Stimulated activated CD8-positive, alpha-beta memory T cell treated with anti-CD3 and anti-CD28 coated beads, Interleukin-12 subunit alpha, Interleukin-12 subunit beta, amount 100 ng/mL, for 4 hours (primary cell): ENCODE measurements around the gene ATF1.
"Not testable (repeated sequence)": the region's sequence is repeated elsewhere in the genome, so short reads cannot be mapped to it uniquely, and the experiment has no call there.

Experiments
- DNase-seq: peaks from one replicate; pipeline ENCODE4 v3.0.0-alpha.2; 2020; ENCODE audit warnings: low read depth

The ATF1 gene

DNA sequence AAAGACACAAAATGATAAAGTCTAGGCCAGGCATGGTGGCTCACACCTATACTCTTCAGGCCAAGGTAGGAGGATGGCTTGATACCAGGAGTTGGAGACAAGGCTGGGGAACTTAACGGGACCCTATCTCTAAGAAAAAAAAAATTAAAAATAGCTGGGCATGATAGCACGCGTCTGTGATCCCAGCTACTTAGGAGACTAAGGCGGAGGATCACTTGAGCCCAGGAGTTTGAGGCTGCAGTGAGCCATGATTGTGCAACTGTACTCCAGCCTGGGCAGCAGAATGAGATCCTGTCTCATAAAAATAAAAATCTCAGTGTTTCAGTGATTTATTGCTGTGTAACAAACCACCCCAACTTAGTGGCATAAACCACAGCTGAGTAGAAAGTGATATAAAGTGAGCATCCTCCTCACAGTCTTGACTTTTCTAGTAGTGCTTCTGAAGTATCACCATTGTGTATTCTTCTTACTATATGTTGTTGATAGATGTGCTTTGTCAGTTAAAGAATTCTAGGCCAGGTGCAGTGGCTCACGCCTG is 10.6 kb upstream of the ATF1 start:
- DNase-seq: no peak

DNA sequence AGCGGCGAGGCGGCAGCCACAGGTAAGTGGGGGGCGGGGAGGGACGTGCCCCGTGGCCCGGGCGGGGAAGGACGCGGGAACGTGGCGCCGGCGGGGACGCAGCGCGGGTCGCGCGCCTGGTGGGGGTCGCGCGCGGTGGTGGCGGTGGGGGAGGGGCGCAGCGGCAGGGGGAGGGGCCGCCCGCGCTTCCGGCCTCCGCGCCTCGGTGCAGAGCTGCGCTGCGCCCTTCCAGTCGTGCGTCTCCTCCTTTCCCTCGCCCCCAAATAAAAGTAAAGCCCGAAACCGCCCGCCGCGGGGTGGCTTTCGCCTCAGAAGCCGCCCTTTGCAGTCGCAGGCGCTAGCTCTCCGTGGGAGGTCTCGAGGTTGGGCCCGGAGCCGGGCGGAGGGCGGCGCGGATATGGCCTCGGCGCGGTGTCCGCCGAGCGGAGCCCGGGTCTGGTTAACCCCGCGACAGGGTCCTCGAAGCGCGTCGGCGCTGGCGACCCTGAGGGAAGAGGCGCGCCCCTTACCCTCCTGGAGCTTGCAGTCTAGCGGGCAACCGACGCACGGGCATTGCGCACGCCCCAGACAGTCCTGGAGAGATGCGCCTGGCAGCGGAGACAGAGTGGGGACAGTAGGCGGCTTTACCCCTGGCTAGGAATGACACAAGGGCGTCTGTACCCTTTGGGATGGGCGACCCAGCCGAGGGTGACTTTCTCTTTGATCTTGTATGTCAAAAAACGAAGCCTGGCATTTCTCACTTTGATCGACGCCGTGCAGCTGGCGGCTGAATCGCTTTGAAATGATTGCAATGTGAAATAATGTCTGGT is 589 bp downstream of the ATF1 start:
- peak; percentile 71 for DNase-seq

DNA sequence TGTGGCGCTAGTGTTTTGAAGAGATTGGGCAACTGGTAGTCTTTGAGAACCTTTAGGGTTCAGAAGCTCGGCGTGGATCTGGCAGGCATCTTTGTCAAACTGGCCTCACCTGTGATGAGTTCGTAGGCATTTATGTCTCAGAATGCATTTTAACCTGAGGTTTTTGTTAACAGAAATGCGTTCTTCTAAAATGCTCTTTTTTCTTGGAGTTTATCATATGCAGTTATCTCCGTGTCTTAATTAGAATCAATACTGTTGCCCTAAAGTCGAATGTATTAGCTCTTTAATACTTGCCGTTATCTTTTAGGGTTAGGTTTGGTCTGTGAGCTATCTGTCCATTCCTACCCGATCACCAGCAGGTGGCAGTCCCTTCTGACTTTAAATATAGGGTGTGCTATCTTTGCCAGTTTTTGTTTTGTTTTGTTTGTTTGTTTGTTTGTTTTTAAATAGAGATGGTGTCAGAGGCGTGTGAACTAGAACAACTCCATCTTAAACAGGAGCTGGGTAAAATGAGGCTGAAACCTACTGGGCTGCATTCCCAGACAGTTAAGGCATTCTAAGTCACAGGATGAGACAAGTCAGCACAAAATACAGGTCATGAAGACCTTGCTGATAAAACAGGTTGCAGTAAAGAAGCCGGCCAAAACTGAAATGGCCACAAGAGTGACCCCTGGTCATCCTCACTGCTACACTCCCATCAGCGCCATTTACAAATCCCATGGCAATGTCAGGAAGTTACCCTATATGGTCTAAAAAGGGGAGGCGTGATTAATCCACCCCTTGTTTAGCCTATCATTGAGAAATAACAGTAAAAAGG is 1.4 kb downstream of the ATF1 start:
- no peak for DNase-seq

DNA sequence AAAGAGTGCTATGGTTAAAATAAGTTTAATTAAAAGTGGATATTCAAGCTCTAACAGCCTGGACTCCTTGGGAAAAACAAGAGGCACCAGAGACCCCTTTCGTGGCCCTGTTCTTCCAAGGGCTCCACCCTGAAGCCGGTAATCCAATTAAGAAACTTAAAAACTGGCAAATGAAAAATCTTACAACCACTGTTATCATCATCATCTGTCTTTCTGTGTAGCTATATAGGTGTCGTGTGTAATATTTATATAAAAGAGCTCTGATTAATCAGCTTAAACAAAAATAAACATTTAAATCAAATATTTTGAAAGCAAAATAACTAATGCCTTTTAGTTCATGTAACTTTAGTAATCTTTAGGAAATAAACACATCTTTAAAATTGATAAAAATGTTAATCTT is 4.5 kb downstream of the ATF1 start:
- DNase-seq: no peak

DNA sequence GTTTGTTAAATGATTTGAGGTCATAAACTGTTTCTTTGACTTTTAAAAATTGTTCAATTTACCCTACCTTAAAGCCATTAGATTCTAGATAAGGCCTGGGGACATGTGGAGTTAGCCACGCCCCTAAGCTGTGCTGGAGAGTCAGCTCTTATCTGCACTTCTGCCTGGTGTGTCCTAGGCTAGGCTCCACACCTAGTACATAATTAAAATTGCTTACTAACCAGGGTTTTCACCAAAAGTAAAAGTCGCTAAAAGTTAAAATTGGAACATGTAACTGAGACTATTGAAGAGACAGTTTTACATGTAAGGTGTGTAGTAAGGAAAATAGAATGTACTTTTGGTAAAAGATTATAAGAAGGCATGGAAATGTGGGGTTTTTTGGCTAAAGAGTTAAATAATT is 4.9 kb downstream of the ATF1 start:
- DNase-seq: not testable (repeated sequence)

DNA sequence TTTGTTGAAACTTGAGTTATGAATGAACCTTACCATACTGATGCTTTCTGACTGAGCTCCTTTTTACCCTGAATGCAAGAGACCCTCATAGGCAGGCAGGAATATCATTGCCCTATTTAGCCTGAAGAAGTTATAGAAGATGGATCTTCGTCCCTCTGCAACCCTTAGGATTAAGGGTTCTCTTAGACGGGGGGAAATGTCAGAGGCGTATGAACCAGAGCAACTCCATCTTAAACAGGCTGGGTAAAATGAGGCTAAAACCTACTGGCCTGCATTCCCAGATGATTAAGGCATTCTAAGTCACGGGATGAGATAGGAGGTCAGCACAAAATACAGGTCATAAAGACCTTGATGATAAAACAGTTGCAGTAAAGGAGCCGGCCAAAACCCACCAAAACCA is 7.5 kb downstream of the ATF1 start:
- no peak for DNase-seq

DNA sequence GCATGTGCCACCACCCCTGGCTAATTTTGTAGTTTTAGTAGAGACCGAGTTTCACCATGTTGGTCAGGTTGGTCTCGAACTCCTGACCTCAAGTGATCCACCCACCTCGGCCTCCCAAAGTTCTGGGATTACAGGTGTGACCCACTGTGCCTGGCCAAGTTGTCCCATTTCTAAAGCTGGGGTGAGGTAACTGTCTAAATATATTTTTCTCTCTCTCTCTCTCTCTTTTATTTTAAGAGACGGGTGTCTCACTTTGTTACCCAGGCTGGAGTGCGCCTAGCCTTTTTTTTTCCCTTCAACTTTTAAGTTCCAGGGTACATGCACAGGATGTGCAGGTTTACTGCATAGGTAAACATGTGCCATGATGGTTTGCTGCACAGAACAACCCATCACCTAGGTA is 8.6 kb downstream of the ATF1 start:
- DNase-seq: no peak

DNA sequence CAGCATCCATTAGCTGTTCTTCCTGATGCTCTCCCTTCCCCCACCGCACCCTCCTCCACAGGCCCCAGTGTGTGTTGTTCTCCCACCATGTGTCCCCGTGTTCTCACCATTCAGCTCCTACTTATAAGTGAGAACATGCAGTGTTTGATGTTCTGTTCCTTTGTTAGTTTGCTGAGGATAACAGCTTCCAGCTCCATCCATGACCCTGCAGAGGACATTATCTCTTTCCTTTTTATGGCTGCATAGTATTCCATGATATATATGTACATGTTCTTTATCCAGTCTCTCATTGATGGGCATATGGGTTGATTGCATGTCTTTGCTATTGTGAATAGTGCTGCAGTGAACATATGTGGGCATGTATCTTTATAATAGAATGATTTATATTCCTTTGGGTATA is 9.0 kb downstream of the ATF1 start:
- DNase-seq: no peak

DNA sequence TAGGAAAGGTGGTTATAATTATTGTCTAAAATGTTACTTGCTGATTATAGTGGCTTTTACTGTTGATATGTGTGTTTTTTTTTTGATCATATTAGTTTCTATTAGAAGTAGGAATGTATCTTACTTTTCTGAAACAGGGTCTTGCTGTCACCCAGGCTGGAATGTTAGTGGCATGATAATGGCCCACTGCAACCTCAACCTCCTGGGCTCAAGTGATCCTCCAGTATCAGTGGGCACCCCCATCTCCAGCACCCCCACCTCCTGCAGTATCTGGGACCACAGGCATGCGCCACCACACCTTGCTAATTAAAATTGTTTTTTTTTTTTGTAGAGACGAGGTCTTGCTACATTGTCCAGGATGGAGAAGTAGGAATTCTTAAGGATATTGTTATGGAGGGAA is 11.3 kb downstream of the ATF1 start:
- no peak for DNase-seq

DNA sequence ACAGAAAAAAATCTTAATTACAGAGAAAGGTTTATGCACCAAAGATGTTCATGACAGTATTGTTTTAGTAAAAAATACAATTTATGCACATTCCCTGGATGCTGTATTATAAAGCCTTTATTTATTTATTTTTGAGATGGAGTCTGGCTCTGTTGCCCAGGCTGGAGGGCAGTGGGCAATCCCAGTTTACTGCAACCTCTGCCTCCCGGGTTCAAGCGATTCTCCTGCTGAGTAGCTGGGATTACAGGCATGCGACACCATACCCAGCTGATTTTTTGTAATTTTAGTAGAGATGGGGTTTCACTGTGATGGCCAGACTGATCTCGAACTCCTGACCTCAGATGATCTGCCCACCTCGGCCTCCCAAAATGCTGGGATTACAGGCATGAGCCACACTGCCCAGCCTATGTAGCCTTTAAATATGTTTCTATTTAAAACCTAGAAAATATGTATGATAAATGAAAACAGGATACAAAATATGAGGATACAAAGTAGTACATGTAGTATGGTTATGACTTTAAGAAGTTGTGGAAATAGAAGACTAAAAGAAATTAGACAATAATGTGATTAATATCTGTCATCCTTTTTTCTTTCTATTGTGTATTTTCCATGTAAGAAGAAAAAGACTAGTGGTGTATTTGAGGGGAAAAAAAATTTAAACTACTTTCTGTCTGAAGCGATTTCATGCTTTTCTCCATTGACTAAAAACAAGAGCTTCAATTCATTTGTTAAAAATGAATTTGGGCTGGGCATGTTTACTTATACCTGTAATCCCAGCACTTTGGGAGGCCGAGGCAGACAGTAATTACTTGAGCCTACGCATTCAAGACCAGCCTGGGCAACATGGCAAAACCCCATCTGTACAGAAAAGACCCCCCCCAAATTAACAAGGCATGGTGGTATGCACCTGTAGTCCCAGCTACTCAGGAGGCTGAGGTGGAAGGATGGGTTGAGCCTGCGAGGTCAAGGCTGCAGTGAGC is 13.1 kb downstream of the ATF1 start:
- DNase-seq: no peak

DNA sequence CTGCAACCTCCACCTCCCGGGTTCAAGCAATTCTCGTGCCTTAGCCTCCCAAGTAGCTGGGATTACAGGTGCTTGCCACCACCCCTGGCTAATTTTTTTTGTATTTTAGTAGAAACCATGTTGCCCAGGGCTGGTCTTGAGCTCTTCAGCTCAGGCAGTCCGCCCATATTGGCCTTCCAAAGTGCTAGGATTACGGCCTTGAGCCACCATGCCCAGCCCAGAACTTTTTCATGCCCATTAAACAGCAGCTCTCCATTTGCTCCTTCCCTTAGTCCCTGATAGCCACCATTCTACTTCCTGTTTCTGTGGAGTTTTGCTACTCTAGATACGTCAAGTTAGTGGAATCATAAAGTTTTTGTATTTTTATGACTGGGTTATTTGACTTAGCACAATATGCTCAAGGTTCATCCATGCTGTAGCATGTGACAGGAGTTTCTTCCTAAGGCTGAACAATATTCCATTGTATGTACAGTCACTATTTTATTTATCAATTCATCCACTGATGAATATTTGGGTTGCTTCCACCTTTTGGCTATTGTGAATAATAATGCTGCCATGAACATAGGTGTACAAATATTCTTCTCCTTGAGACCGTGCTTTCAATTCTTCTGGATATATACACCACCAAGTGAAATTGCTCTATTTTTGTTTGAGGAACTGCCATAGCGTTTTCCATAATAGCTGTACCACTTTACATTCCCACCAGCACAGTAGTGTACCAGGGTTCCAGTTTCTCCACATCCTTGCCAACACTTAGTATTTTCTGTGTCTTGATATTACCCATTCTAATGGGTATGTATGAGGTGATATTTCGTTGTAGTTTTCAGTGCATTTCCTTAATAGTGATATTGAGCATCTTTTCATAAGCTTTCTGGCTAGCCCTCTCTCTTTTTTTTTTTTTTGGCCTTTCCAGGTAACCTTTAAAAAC is 15.0 kb downstream of the ATF1 start:
- no peak for DNase-seq

DNA sequence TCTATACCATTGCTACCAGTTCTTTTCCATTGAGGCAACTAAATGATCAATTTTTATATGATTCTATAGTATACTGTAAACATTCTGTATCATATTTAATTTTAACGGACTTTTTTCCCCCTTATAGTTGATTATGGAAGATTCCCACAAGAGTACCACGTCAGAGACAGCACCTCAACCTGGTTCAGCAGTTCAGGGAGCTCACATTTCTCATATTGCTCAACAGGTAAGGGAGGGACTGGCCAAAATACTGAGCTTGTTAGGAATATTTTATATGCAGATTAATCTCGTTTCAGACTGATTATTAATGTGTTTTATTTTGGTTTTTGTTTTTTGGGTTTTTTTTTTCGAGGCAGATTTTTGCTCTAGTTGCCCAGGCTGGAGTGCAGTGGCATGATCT is 16.1 kb downstream of the ATF1 start:
- DNase-seq: no peak

DNA sequence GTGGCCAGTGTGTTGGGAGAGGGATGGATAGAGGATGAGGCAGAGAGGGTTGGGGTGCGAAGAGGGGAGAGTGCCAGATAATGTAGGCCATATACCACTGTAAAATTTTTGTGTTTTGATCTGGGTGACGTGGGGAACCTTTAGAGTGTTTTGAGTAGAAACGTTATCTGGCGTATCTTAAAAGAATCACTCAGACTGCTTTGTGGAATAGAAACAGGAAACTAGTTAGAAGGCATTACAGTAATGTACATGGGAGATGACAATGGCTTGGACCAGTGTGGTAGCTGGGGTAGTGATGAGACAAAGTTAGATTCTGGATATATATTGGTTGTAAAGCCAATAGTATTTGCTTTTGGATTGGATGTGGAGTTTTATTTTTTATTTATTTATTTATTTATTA is 20.6 kb downstream of the ATF1 start:
- no peak for DNase-seq

DNA sequence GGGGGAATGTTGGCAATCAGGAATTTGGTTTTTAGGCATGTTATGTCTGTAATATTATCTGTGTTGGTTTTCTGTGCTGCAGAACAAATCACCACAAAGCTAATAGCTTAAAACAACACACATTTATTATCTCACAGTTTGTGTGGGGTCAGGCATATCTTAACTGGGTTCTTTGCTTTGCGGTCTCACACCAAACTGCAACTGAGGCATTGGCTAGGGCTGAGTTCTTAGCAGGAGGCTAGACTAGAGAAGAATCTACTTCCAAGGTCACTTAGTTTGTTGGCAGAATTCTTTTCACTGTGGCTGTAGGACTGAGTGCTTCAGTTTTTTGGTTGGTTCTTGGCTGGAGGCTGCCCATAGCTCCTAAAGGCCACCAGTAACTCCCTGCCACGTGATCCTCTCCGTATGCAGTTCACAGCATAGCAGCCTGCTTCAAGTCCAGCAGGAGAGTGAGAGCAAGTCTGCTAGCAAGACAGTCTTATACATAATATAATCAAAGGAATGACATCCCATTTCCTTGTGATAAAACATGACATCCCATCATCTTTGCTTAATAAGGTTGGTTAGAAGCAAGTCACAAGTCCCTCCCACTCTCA is 21.6 kb downstream of the ATF1 start:
- no peak for DNase-seq

DNA sequence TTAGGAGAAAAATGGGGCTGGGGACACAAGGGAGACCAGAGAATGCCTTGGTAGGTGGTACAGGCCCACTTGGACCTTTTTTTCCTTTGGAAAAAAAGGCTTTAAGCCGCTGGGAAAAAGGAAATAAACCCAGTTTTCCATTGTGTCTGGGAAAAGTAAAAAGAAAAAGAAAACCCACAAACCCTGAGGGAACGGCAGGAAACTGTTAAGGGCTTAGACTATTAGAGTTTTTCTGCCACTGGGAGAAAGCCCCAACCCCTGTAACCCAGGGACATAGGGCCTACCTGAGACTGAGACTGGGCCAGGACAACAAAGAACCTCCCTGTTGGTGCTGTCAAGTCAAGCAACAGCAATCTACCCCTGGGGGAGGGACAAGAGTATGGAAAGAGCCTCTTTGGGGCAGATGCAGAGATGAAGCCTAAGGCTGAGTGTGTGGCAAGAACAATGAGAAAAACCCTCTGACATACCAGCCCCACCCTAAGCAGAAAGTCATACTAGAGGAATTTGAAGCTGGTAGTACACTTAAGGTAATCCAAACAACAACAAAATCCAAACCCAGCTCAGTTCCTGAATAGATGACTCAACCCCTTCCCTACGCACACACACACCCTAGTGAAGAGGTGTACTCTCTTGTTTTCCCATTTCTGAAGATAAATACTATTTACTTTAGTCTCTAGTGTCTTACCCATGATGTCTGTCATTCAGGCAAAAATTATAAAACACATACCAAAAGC is 22.8 kb downstream of the ATF1 start:
- DNase-seq: no peak

DNA sequence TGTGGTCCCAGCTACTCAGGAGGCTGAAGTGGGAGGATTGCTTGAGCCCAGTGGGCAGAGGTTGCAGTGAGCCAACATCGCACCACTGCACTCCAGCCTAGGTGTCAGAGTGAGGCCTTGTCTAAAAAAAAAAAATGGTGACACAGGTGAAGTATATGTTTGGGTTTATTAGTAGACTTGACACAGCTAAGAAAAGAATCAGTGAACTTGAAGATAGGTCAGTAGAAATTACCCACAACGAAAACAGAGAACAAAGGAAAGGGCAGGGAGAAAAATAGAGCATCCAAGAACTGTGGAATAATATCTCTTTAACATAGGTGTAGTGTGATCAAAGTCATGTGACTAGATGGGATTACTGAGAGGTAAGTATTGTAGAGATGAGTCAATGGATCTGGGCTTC is 23.7 kb downstream of the ATF1 start:
- no peak for DNase-seq

DNA sequence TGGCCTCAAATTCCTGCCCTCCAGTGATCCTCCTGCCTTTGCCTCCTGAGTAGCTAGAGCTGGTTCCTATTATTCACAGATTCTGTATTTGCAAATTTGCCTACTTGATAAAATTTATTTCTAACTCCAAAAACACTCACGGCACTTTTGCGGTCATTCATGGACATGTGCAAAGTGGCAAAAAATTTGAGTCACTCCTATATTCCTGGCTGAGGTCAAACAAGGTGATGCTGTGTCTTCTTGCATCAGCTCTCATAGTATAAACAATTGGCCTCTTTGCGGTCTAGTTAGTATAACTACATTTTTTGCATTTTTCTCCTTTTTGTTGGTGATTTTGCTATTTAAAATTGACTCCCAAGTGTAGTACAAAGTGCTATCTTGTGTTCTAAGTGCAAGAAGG is 24.7 kb downstream of the ATF1 start:
- no peak for DNase-seq

DNA sequence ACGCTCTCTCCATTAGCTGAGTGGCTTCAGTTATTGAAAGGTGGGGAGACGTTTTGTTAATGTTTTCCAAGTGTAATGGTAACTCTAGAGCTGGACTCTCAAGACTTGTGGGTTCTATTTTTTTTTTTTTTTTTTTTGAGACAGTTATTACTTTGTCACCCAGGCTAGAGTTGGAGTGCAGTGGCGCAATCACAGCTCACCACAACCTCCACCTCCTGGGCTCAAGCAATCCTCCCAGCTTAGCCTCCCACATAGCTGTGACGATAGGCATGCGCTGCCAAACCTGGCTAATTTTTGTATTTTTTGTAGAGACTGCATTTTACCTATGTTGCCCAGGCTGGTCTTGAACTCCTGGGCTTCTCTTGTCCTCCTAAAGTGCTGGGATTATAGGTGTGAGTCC is 26.2 kb downstream of the ATF1 start:
- DNase-seq: no peak

DNA sequence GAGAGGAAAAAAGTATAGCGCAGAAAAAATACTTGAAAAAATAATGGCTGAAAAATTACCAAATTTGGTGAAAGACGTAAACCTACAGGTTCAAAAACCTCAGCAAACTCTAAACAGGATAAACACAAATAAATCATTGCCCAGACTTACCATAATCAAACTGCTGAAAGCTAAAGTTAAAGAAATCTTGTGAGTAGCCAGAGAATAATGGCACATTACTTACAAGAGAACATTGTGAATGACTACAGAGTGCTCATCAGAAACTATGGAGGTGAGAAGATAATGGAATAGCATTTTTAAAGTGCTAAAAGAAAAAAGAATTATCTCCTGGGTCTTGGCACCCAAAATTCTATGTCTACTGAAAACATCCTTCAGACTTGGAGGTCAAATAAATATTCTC is 36.0 kb downstream of the ATF1 start:
- DNase-seq: no peak
